DMS114 treated with DMSO at 0.1 percent for 48 hours (cell line): Measurements from ENCODE around the gene CDK13.
"Not testable (repeated sequence)": the region's sequence is repeated elsewhere in the genome, so short reads cannot be mapped to it uniquely, and the experiment has no call there.

ENCODE experiments used
- DNase-seq: peaks from one replicate; lab custom pipeline; 2025; ENCODE audit not compliant: unreplicated experiment; lab: John Stamatoyannopoulos, UW

CDK13 gene

DNA sequence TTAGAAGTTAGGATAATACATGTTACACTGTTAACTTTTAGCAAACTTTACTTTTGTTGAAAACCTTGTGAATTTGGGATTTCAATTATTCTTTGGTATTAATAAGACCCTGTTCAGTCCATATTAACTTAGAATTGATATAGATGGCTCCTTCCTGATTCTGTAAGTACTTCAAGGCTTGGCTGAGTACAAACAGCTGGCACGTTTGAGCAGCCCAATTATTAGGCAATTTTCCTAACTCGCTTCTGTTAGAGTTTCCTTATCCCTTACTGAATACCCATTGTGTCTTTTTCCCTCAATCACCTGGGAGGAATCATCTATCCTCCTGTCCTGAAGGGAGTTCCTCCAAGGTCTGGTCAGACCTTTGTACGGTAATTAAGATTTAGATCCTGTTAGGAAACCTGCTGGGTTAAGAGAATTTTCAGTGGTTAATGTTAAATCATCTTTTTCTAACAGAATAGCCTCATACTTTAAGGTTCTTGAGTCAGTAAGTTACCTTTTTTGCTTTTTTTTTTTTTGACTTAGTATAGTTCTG lies 195.6 kb downstream of the CDK13 start:
- not testable (repeated sequence) for DNase-seq

DNA sequence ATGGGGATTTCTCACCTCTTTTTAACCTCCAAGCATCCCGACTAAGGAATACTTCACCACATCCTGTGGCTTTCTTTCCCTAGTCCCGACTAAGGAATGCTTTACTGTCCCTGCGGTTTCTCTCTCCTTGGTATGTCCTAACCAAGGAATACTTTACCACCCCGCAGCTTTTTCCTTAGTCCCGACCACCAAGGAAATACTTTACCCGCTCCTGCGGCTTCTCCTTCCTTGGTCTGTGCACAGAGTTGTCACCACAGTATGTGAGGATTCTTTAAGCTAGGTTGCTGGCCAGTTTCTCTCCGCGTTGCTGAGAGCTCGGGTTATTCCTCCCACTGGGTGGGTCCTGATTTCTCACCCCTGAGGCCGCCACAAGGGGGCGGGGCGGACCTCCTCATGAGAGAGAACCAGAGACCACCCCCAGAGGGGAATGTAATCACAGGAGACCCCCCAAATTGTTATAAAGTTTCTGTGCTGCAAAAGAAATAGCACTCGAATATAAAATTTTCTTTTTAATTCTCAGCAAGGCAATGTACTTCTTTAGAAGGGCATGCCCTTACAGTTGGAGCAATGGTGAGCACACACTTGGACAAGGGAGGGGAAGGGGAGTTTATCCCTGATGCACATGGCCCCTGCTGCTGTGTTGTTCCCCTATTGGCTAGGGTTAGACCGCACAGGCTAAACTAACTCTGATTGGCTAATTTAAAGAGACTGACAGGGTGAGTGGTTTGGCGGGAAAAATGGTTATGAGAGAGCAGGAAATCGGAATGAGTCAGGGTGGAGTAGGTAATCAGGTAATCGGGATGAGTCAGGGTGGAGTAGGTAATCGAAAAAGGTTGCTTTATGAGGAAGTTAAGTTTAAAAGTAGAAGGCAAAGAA lies 197.6 kb downstream of the CDK13 start:
- DNase-seq = no peak

DNA sequence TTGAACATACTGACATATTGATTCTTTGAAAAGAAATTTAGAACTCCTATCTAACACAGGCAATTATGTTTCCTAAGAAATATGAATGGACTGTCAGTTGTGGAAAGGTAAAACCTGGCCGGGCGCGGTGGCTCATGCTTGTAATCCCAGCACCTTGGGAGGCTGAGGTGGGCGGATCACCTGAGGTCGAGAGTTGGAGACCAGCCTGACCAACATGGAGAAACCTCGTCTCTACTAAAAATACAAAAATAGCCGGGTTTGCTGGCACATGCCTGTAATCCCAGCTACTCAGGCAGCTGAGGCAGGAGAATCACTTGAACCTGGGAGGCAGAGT lies 198.2 kb downstream of the CDK13 start:
- not testable (repeated sequence) for DNase-seq

DNA sequence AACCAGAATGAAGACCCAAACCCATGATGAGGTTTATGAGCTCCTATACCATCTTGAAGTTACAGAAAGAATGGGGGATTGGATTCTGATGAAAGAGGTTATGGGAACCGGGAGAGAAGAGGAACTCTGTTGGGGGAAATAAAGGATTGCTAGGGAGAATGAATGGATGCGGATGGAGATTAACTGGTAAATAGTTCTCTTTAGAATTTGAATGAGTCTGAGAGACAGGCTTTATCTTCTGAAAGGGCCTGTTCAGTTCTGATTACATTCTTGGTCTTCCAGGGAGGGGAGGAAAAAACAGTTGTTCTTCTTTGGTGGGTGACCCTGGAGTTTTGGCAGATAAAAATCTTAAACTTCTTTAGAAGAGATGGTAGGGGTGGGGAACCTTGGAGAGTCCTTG lies 198.6 kb downstream of the CDK13 start:
- DNase-seq = no peak
